GM12875 (cell line): Measurements from ENCODE around the gene ZNF304.
"Not testable (repeated sequence)": the region's sequence is repeated elsewhere in the genome, so short reads cannot be mapped to it uniquely, and the experiment has no call there.

Source experiments
- H3K4me3 ChIP-seq: one replicate; pipeline ENCODE4 v1.5.1; 2011; ENCODE audit warnings: low read depth, low read length, control low read depth
- TF ChIP-seq, protein P1 (sequence below): IDR thresholded peaks from 2 replicates; pipeline ENCODE4 v1.5.1; 2011; ENCODE audit warnings: low read depth, mild to moderate bottlenecking, control low read depth, inconsistent platforms, low read length, moderate library complexity, borderline replicate concordance; ENCODE audit not compliant: insufficient read depth

The ZNF304 gene

GRCh38 chr19:57357406-57357805 is 6.3 kb downstream of the ZNF304 start:
- H3K4me3 ChIP-seq: no peak overlapping the region
- TF ChIP-seq, protein P1, sequence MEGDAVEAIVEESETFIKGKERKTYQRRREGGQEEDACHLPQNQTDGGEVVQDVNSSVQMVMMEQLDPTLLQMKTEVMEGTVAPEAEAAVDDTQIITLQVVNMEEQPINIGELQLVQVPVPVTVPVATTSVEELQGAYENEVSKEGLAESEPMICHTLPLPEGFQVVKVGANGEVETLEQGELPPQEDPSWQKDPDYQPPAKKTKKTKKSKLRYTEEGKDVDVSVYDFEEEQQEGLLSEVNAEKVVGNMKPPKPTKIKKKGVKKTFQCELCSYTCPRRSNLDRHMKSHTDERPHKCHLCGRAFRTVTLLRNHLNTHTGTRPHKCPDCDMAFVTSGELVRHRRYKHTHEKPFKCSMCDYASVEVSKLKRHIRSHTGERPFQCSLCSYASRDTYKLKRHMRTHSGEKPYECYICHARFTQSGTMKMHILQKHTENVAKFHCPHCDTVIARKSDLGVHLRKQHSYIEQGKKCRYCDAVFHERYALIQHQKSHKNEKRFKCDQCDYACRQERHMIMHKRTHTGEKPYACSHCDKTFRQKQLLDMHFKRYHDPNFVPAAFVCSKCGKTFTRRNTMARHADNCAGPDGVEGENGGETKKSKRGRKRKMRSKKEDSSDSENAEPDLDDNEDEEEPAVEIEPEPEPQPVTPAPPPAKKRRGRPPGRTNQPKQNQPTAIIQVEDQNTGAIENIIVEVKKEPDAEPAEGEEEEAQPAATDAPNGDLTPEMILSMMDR: no peak

DNA sequence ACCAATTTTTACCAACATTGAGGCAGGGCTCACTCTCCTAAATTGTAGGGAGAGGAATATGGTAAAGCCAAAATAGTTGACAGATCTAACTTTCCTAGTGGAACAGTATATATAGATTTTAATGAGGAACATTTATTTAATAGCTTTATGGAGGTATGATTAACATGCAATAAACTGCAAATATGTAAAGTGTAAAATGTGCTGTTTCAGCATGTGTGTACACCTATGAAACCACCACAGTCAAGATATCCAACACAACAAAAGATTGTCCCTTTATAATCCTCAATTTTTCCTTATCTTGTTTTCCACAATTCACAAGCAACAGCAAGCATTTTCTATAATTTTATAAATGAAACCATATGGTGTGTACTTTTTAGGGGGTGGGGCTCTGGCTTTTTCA is 8.2 kb downstream of the ZNF304 start:
- H3K4me3 ChIP-seq: no peak overlapping the region
- TF ChIP-seq, protein P1: no peak

GRCh38 chr19:57362419-57362818 is 11.3 kb downstream of the ZNF304 start:
- H3K4me3 ChIP-seq: no peak overlapping the region
- TF ChIP-seq, protein P1: no peak

- peak within 1 kb of the TSS; percentile 78 for H3K4me3 ChIP-seq
- TF ChIP-seq, protein P1: no peak
Observed at GRCh38 chr19:57362997-57363687, 12.1 kb downstream of the ZNF304 start, which contains the start of the genes TRAPPC2B and ZNF547. TRAPPC2B (plus strand) TSS chr19:57363551; CDS start chr19:57364834, 1,283 bp downstream. ZNF547 (plus strand) TSS chr19:57363551; CDS start chr19:57368556, 5,005 bp downstream.

DNA sequence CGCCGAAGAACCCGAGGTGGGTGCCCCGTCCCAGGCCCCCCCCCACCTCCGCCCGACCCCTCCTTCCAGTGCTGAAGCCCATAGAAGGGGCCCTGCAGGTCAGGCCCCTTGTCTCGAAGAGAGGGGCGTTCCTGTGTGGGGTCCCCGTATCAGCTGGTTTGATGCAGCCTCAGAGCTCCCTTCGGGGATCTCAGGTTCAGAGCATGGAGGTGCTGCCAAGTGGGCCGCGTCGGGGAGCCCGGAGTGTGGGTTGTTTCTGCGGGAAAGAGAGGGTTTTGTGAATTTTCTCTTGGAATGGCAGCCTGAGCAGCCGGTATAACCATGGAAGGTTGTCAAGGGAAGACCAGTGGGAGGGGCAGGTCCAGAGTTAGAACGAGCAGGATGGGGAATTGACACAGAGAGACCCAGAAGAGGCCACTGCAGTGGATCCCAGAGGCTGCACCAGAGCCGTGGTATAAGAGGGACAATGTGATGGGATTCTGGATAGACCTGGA is 12.7 kb downstream of the ZNF304 start:
- H3K4me3 ChIP-seq: peak overlapping the region; percentile 78
- TF ChIP-seq, protein P1: no peak

GRCh38 chr19:57366776-57367175 is 15.7 kb downstream of the ZNF304 start:
- no peak overlapping the region for H3K4me3 ChIP-seq
- TF ChIP-seq, protein P1: no peak

- TF ChIP-seq, protein P1: no peak
- no peak overlapping the region for H3K4me3 ChIP-seq
Observed at GRCh38 chr19:57374179-57374578, 23.1 kb downstream of the ZNF304 start.

DNA sequence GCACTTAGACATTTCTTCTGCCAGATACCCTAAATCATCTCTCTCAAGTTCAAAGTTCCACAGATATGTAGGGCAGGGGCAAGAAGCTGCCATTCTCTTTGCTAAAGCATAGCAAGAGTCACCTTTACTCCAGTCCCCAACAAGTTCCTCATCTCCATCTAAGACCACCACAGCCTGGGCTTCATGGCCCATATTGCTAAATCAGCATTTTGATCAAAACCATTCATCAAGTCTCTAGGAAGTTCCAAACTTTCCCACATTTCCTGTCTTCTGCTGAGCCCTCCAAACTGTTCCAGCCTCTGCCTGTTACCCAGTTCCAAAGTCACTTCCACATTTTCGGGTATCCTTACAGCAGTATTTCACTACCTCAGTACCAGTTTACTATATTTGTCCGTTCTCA is 23.6 kb downstream of the ZNF304 start:
- H3K4me3 ChIP-seq: not testable (repeated sequence)
